Smooth muscle cell (in vitro differentiated cells): ENCODE measurements around the gene CTAGE4. TPM values are rescaled to one million over a fixed set of nuclear protein-coding genes. Genes with fewer than 3 reads are reported as not detected.
A peak's percentile ranks its signal among the peaks of the same experiment; 100 is the strongest.
"Not testable (repeated sequence)": the region's sequence is repeated elsewhere in the genome, so short reads cannot be mapped to it uniquely, and the experiment has no call there.

Experiments
- DNase-seq: peaks from one replicate; lab custom pipeline; 2025; ENCODE audit not compliant: unreplicated experiment; lab: John Stamatoyannopoulos, UW
- H2AFZ ChIP-seq: fragments of 200-600 bp; sonication (generic); 2 replicates; pipeline ENCODE4 v1.6.0; 2016; ENCODE audit warnings: antibody characterized with exemption, low read depth, mild to moderate bottlenecking
- H3F3A ChIP-seq: fragments of 200-600 bp; sonication (generic); 2 replicates; pipeline ENCODE4 v1.6.0; 2017; ENCODE audit warnings: antibody characterized with exemption, low read depth
- H3K27ac ChIP-seq: fragments of 200-600 bp; sonication (generic); 2 replicates; pipeline ENCODE4 v1.5.1; 2016; ENCODE audit warnings: low read depth, mild to moderate bottlenecking
- H3K27me3 ChIP-seq: fragments of 200-600 bp; sonication (generic); 2 replicates; pipeline ENCODE4 v1.6.1; 2016; ENCODE audit warnings: low read depth, mild to moderate bottlenecking
- H3K36me3 ChIP-seq: fragments of 200-600 bp; sonication (generic); 2 replicates; pipeline ENCODE4 v1.5.1; 2016; ENCODE audit warnings: low read depth
- H3K4me1 ChIP-seq: fragments of 200-600 bp; sonication (generic); 2 replicates; pipeline ENCODE4 v1.5.1; 2016; ENCODE audit warnings: low read depth
- H3K4me2 ChIP-seq: fragments of 200-600 bp; sonication (generic); 2 replicates; pipeline ENCODE4 v1.6.0; 2016; ENCODE audit warnings: mild to moderate bottlenecking
- H3K4me3 ChIP-seq: fragments of 200-600 bp; sonication (generic); 2 replicates; pipeline ENCODE4 v1.5.1; 2016; ENCODE audit warnings: mild to moderate bottlenecking
- H3K79me2 ChIP-seq: fragments of 200-600 bp; sonication (generic); 2 replicates; pipeline ENCODE4 v1.6.0; 2016; ENCODE audit warnings: low read depth, mild to moderate bottlenecking
- H3K9ac ChIP-seq: fragments of 200-600 bp; sonication (generic); 2 replicates; pipeline ENCODE4 v1.6.0; 2016; ENCODE audit warnings: low read depth
- H3K9me3 ChIP-seq: fragments of 200-600 bp; sonication (generic); replicated peaks from 2 replicates; pipeline ENCODE4 v1.5.1; 2016; ENCODE audit warnings: low read depth
- H4K20me1 ChIP-seq: fragments of 200-600 bp; sonication (generic); 2 replicates; pipeline ENCODE4 v1.6.0; 2016; ENCODE audit warnings: low read depth
- CTCF ChIP-seq: fragments of 200-600 bp; sonication (generic); IDR thresholded peaks from 2 replicates; pipeline ENCODE4 v1.5.1; 2017; ENCODE audit warnings: borderline replicate concordance, mild to moderate bottlenecking, antibody characterized with exemption; ENCODE audit not compliant: insufficient read depth, poor library complexity, severe bottlenecking
- WGBS: methylation state at CpG from one replicate; pipeline ENCODE4 v1.1.7; 2016; ENCODE audit warnings: low lambda C conversion rate; 5-methylcytosine and 5-hydroxymethylcytosine counted together
- polyA plus RNA-seq: library from polyadenylated mRNA; unstranded; fragments of >200 nt; fragmentation: Nextera tagmentation; extraction: Ambion mirVana; gene quantifications from 2 replicates; pipeline ENCODE4 v1.2.1, GENCODE V29; 2016
- total RNA-seq: library from RNA; depleted of rRNA; stranded (reverse); fragments of >200 nt; gene quantifications from 2 replicates; pipeline ENCODE4 v1.2.3, GENCODE V29; 2014

The CTAGE4 gene
- total and polyA plus RNA-seq, 2 experiments from 2014 or later: 0.61 to 1.8 TPM

GRCh38 chr7:144174613-144175012 lies 8.7 kb upstream of the CTAGE4 start:
- 96% methylated on average over 5 of the region's 5 CpGs for WGBS
- Histone ChIP-seq H2AFZ (no peak overlapping the region), H3K36me3 (no peaks in the 10 kb centered on the region)

GRCh38 chr7:144178380-144179164 lies 4.7 kb upstream of the CTAGE4 start:
- TF ChIP-seq CTCF: peak; percentile 53
- H4K20me1 ChIP-seq, H2AFZ ChIP-seq, H3K9me3 ChIP-seq, H3K4me3 ChIP-seq, H3K79me2 ChIP-seq, H3K9ac ChIP-seq, H3K36me3 ChIP-seq, DNase-seq, H3K4me1 ChIP-seq, H3K27ac ChIP-seq, H3K27me3 ChIP-seq, H3K4me2 ChIP-seq, H3F3A ChIP-seq: not testable (repeated sequence)
- WGBS: 53% methylated on average over 9 of the region's 10 CpGs

More at GRCh38 chr7:144174613-144175012, 8.7 kb upstream of the CTAGE4 start:
- no peak overlapping the region for H3K4me3 ChIP-seq
- no peak for DNase-seq
- no peaks in the 10 kb centered on the region for H4K20me1 ChIP-seq
- no peak overlapping the region for H3K27ac ChIP-seq
- no peak for TF ChIP-seq CTCF
- no peaks in the 10 kb centered on the region for H3K9me3 ChIP-seq
- no peaks in the 10 kb centered on the region for H3K79me2 ChIP-seq
- H3K4me2 ChIP-seq: no peak overlapping the region
- H3F3A ChIP-seq: no peaks in the 10 kb centered on the region
- H3K27me3 ChIP-seq: no peaks in the 10 kb centered on the region
- H3K9ac ChIP-seq: no peak overlapping the region
- no peaks in the 10 kb centered on the region for H3K4me1 ChIP-seq

- H3K79me2 ChIP-seq, H3K4me1 ChIP-seq, H3K9ac ChIP-seq, H2AFZ ChIP-seq, H3F3A ChIP-seq, H4K20me1 ChIP-seq, H3K4me2 ChIP-seq, DNase-seq, H3K4me3 ChIP-seq, H3K27ac ChIP-seq, H3K36me3 ChIP-seq, H3K9me3 ChIP-seq, H3K27me3 ChIP-seq: not testable (repeated sequence)
- WGBS: 100% methylated on average over 1 of the region's 2 CpGs
These were observed 4.1 kb upstream of the CTAGE4 start for GRCh38 chr7:144179165-144179479.

GRCh38 chr7:144187848-144188247 lies 4.6 kb downstream of the CTAGE4 start:
- not testable (repeated sequence) for H3K4me1 ChIP-seq, H3K9me3 ChIP-seq, H3K36me3 ChIP-seq, H3K9ac ChIP-seq, H2AFZ ChIP-seq, H3K27ac ChIP-seq, H3K79me2 ChIP-seq, H3F3A ChIP-seq, H3K4me2 ChIP-seq, H3K27me3 ChIP-seq, H3K4me3 ChIP-seq, DNase-seq, H4K20me1 ChIP-seq
- no CpG with 5 or more reads among the region's 5 CpGs for WGBS

- not testable (repeated sequence) for H3F3A ChIP-seq, H3K4me3 ChIP-seq, H2AFZ ChIP-seq, H3K27me3 ChIP-seq, H3K9ac ChIP-seq, H3K27ac ChIP-seq, H3K9me3 ChIP-seq, H3K36me3 ChIP-seq, H3K4me2 ChIP-seq, H3K4me1 ChIP-seq, H3K79me2 ChIP-seq, H4K20me1 ChIP-seq, DNase-seq
- WGBS: no CpG with 5 or more reads among the region's 3 CpGs
These were observed 5.4 kb downstream of the CTAGE4 start for GRCh38 chr7:144188578-144189171.

- not testable (repeated sequence) for H3K79me2 ChIP-seq, DNase-seq, H3K9ac ChIP-seq, H3F3A ChIP-seq, H3K4me1 ChIP-seq, H3K36me3 ChIP-seq, H3K4me3 ChIP-seq, H3K4me2 ChIP-seq, H3K27ac ChIP-seq, H4K20me1 ChIP-seq, H2AFZ ChIP-seq, H3K27me3 ChIP-seq, H3K9me3 ChIP-seq
- WGBS: 92% methylated on average over 2 of the region's 11 CpGs
These were observed 10.5 kb downstream of the CTAGE4 start for GRCh38 chr7:144193782-144194181.

GRCh38 chr7:144194453-144194852 lies 11.2 kb downstream of the CTAGE4 start:
- not testable (repeated sequence) for H2AFZ ChIP-seq, H4K20me1 ChIP-seq, H3K4me1 ChIP-seq, H3K9ac ChIP-seq, H3K36me3 ChIP-seq, H3K27ac ChIP-seq, H3K27me3 ChIP-seq, H3F3A ChIP-seq, H3K4me3 ChIP-seq, H3K79me2 ChIP-seq, DNase-seq, H3K4me2 ChIP-seq, H3K9me3 ChIP-seq
- no CpG with 5 or more reads among the region's 6 CpGs for WGBS
